ENCODE data around the gene LRRC14B.

DNA sequence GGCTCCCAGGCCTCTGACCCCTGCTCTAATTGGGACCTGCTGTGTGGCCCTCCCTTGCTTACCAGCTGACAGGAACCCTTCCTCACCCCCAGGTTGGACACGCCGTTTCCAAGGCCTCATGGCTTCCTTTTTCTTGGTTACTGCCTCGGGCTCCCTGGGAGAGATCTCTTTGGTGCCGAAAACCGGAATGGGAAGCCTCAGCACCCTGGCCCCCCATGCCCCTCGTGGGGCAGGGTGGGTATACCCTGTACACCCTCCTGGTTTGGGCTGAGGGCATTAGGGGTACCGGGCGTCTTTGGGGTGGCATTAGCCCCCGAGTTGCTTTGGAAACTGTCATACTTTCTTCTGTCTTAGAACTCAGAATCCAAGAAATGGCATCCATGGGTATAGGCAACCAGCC, 10.1 kb upstream of the LRRC14B start:
- no peak for TF ChIP-seq POLR2A (IDR thresholded peaks at IDR 0.05)
- TF ChIP-seq, protein P1, sequence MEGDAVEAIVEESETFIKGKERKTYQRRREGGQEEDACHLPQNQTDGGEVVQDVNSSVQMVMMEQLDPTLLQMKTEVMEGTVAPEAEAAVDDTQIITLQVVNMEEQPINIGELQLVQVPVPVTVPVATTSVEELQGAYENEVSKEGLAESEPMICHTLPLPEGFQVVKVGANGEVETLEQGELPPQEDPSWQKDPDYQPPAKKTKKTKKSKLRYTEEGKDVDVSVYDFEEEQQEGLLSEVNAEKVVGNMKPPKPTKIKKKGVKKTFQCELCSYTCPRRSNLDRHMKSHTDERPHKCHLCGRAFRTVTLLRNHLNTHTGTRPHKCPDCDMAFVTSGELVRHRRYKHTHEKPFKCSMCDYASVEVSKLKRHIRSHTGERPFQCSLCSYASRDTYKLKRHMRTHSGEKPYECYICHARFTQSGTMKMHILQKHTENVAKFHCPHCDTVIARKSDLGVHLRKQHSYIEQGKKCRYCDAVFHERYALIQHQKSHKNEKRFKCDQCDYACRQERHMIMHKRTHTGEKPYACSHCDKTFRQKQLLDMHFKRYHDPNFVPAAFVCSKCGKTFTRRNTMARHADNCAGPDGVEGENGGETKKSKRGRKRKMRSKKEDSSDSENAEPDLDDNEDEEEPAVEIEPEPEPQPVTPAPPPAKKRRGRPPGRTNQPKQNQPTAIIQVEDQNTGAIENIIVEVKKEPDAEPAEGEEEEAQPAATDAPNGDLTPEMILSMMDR (IDR thresholded peaks at IDR 0.05), result no peak

Data from right lobe of liver (tissue), 4 donors.